Mammary epithelial cell (primary cell): ENCODE data around the gene CNGA2.

Experiments used
- CTCF ChIP-seq, 2 donors: IDR thresholded peaks in 1 of 2; conservative IDR thresholded peaks in 1 of 2; 2 replicates each; pipeline ENCODE4 v1.5.1; 2011 to 2012; ENCODE audit warnings: inconsistent platforms in 2 of 2, low read length in 2 of 2, mild to moderate bottlenecking in 2 of 2, control low read depth in 1 of 2, low read depth in 1 of 2; ENCODE audit not compliant: insufficient read depth in 1 of 2; ENCODE audit errors: extremely low read depth in 1 of 2
- EZH2 ChIP-seq: IDR thresholded peaks from 2 replicates; pipeline ENCODE4 v1.6.1; 2012; ENCODE audit warnings: low read length, inconsistent platforms, borderline replicate concordance

GRCh38 chrX:151712253-151712652, 22.3 kb upstream of the CNGA2 start:
- TF ChIP-seq EZH2 (no peak), CTCF (conservative IDR thresholded peaks at IDR 0.05 in 1 of 2, IDR thresholded peaks at IDR 0.05 in 1 of 2; ENCODE audit: extremely low read depth in 1 of 2, insufficient read depth in 1 of 2, low read depth in 1 of 2, low read length in 2 of 2) (no peak)
